Peyer's patch (tissue), 4 donors: ENCODE measurements around the gene RBBP5.

ENCODE experiments used
- CTCF ChIP-seq, 6 experiments: fragments of 450-650 bp in 4 of 6; fragments of 200-600 bp in 2 of 6; sonication (generic) in 1 of 6; IDR thresholded peaks; one replicate each; pipeline ENCODE4 v1.5.1; 2017 to 2019; ENCODE audit warnings: antibody characterized with exemption in 6 of 6, mild to moderate bottlenecking in 3 of 6, moderate library complexity in 1 of 6
- POLR2A ChIP-seq, 2 donors: fragments of 450-650 bp; IDR thresholded peaks; one replicate each; pipeline ENCODE4 v1.5.1; 2017; ENCODE audit warnings: antibody characterized with exemption in 2 of 2, mild to moderate bottlenecking in 2 of 2, moderate library complexity in 2 of 2

- TF ChIP-seq CTCF (IDR thresholded peaks at IDR 0.05): no peak
- no peak for TF ChIP-seq POLR2A (IDR thresholded peaks at IDR 0.05)
These were observed 39.3 kb upstream of the RBBP5 start for GRCh38 chr1:205161076-205161475.
